HG02623 (cell line): ENCODE results near the gene TNN.
A peak's percentile ranks its signal among the peaks of the same experiment; 100 is the strongest.
"Not testable (repeated sequence)": the region's sequence is repeated elsewhere in the genome, so short reads cannot be mapped to it uniquely, and the experiment has no call there.

ENCODE experiments used
- ATAC-seq: cut with Tn5 transposase; IDR thresholded peaks from one replicate; pipeline ENCODE4 v1.9.1; 2021; ENCODE audit warnings: moderate library complexity; ENCODE audit not compliant: unreplicated experiment

Gene TNN

DNA sequence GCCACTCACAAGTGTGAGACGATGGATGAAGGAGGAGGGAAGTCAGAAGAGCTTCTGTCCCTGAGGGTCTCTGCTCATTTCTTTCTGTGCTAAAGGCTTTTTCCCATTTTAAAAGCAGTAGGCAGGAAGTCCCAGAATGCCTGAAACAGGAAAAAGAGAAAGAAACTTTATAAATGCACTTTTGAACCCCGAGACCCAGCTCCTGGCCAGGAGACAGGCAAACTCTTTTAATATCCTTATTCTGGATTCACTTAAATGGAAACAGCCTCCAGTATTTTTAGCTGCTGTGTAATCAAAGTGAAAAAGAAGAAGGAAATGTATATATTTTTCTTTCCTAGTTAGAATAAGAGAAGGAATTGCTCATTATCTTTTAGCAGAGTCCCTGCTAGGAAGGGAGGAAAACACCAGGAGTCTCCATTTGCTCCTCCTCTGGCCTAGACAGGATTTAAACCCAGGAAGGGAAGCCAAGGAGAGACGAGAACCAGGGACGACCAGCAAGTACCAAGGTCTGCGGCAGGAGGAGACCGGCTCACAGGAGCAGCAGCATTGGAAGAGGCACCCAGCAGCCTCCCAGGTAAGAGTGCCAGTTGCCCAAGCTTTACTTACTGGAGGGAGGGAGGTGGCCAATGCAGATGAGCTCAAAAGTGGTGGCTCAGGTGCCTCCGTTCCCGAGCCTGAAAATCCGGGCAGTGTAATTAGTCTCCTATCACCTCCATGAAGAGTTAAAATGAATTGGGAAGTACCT is at the start of gene TNN:
Gene TNN (plus strand): TSS at position 472 of the 745 bp plus-strand sequence. CDS start 9,586 bp downstream, outside the sequence.
- no peak for ATAC-seq

DNA sequence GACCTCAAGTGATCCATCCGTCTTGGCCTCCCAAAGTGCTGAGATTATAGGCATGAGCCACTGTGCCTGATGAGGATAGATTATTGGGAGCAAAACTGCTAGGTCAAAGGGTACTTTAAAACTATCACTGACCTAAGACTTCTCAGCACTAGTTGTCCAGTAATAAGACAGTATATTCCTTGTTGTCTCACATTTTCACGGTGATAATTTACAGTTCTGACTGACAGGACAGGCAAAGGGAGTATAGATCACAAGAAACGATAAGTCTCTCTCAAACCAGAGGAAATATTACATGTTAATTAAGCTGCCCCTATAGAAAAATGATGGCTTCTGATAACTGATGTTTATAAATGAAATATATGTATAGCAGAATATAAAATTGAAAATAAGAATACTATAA is 48.1 kb upstream of the TNN start:
- ATAC-seq: no peak

DNA sequence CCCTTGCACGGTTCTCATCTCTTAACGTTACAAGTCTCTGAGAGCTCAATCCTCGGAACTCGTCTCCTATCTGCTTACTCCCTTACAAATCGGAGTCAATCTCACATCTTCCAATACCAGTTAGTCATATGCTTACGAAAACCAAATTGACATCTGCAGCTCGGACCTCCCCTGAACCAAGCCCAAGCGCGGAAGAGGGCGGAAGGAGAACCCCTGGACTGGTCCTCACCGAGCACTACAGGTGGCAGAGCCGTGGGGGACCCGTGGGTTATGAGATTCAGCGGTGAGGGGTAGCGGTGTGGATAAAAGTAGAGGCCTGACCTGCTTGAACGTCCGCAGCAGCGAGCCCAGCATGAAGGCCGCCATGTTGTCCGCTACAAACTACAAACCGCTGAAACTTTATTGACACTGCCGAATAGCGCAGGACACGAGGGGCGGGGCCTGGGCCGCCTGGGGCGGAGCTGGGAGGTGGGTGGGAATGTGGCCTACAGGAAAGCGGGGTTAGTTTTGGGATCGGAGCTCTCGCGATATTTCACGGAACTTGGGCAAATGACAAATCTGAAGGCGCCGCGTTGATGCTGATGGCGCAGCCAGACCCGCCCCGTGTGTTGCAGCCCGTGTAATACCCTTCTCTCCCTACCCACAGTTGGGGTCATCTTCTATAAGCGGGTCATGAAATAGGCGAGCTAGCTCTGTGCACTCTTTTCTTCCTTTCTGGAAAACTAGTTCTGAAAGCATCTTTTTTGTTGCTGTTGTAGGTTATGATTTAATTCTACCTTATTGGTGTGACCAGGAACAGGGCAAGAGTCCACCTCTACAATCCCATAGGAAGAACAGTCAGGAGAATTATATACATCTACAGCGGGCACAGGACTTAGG is 44.4 kb upstream of the TNN start, which contains the start of gene MRPS14:
Gene MRPS14 (minus strand): TSS at position 383 of the 879 bp plus-strand sequence. CDS start 17 bp downstream, at position 366.
- ATAC-seq: peak; percentile 87

GRCh38 chr1:175023922-175024242 is 43.8 kb upstream of the TNN start:
- ATAC-seq: not testable (repeated sequence)

DNA sequence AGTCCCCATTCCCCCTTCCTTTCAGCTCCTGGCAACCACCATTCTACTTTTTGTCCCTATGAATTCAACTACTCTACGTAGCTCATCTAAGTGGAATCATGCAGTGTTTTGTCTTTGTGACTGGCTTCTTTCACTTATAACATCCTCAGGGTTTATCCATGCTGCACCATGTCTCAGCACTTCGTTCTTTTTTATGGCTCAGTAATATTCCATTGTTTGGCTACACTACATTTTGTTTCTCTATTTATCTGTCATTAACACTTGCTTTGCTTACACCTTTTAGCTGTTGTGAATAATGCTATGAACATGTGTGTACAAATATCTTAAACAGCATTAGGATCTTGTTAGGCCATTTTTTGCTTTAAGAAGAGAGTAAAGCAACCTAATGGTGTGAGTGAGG is 42.9 kb upstream of the TNN start:
- no peak for ATAC-seq

- ATAC-seq: no peak
Observed at GRCh38 chr1:175033953-175034352, 33.7 kb upstream of the TNN start.

GRCh38 chr1:175034775-175035174 is 32.9 kb upstream of the TNN start:
- ATAC-seq: no peak

DNA sequence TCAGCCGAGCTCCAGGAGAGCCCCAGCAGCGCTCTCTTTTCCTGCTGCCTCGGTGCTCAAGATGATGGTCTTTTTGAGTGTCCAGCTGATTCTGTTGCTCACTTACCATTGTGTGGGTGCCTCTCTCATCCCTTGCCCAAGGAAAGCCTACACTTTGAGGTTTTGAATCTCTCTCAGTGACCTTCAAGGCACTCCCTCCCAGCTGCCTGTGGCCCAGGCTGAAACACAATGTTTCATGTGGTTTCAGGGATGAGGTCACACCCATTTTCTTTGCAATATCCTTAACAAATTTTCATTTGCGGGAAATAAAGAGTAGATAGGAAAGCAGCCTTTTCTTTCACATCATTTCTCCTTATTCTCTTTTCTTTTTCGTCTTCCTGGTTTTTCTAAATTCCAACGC is 31.8 kb upstream of the TNN start:
- no peak for ATAC-seq

- ATAC-seq: no peak
Observed at GRCh38 chr1:175036476-175036875, 31.2 kb upstream of the TNN start.

DNA sequence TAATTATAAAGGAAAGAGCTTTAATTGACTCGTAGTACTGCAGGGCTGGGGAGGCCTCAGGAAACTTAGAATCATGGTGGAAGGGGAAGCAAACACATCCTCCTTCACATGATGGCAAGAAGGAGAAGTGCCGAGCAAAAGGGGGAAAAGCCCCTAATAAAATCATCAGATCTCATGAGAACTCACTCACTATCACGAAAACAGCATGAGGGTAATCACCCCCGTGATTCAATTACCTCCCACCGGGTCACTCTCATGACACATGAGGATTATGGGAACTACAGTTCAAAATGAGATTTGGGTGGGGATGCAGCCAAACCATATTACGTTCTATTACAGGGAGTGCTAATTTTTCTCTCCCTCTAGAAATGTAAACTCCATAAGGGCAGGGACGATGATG is 30.2 kb upstream of the TNN start:
- ATAC-seq: no peak

GRCh38 chr1:175040324-175040879 is 27.2 kb upstream of the TNN start:
- ATAC-seq: no peak

- no peak for ATAC-seq
Observed at GRCh38 chr1:175042650-175043049, 25.0 kb upstream of the TNN start.

GRCh38 chr1:175043824-175044223 is 23.8 kb upstream of the TNN start:
- no peak for ATAC-seq

DNA sequence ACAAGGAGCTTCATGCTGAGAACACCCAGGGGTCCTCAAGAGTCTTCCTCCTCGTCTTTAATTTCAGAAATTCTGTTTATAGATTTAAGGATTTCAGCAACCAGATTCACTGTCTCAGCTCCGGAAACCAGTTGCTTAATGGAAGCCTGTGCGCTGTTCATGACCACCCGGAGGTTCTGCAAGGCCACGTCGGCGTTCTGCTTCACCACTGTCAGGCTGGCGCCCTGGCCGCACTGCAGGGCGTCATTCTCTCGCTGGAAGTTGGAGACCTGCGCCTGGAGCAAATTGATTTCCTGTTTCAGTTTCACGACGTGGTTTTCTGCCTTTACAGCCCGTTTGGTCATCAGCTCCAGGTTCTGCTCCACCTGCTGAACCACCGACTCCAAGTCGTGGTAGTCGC is 23.0 kb upstream of the TNN start:
- ATAC-seq: not testable (repeated sequence)

DNA sequence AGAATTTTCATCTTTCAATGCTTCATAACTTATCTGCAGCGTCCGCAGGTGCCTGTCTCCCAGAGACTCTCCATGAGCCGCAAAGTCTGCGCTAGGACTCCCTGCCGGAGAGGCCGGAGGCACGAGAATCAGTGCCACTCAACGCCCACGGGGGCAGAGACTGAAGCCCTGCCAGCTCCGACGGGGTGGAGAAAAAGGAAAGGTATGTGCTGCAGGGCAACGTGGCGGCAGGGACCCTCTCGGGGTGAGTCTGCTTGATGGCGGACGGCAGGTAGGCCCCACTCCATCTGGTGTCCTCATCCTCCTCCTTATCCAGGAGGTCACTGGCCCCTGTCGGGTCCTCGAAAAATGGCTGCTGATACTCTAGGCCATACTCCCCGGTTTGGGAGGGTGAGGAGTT is 22.5 kb upstream of the TNN start:
- no peak for ATAC-seq

GRCh38 chr1:175045519-175045918 is 22.1 kb upstream of the TNN start:
- ATAC-seq: no peak

- ATAC-seq: no peak
Observed at GRCh38 chr1:175050992-175051391, 16.6 kb upstream of the TNN start.

DNA sequence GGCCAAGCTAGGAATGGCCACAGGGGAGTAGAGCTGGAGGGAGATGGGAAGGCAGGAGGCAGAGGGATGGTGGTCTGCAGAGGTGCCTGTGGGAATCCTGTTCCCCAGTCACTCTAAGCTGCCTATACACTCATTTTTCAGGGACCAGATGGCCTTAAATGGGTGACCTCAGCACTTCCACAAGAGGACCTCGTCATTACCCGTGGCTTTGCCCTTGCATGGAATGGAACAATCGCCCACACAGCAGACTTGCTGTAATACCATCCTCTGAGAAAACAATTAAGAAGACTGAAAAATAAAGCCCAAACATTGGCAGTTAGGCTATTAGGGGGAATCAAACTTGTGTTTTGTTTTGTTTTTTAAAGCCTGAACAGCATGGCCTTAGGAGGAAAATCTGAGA is 12.9 kb upstream of the TNN start:
- ATAC-seq: no peak

GRCh38 chr1:175062339-175062738 is 5.3 kb upstream of the TNN start:
- ATAC-seq: no peak

DNA sequence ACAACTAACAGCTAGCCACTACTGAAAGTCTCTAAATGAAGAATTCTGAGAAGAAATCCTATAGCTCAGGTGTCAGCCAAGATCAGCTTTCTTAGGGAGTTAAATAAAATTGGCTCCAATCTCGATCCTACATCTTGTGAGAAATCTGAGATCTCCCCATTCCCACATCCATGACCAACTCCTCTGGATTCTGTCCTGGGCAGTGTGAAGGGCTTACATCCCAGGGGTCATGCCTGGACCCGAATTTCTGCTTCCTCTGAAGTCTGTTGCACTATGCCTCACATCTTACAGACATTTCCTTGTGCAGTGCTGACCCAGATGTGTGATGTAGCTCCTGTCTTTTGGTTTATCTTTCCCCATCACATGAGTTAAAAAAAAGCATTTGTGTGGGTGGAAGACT is 4.8 kb upstream of the TNN start:
- no peak for ATAC-seq

- ATAC-seq: no peak
Observed at GRCh38 chr1:175070818-175071217, 3.2 kb downstream of the TNN start.
